Stimulated activated CD8-positive, alpha-beta memory T cell treated with anti-CD3 and anti-CD28 coated beads, Interleukin-12 subunit alpha, Interleukin-12 subunit beta, amount 100 ng/mL, for 4 hours (primary cell): ENCODE measurements around the gene TBC1D3D.
"Not testable (repeated sequence)": the region's sequence is repeated elsewhere in the genome, so short reads cannot be mapped to it uniquely, and the experiment has no call there.

Experiments
- DNase-seq: peaks from one replicate; pipeline ENCODE4 v3.0.0-alpha.2; 2020; ENCODE audit warnings: low read depth

TBC1D3D gene

DNA sequence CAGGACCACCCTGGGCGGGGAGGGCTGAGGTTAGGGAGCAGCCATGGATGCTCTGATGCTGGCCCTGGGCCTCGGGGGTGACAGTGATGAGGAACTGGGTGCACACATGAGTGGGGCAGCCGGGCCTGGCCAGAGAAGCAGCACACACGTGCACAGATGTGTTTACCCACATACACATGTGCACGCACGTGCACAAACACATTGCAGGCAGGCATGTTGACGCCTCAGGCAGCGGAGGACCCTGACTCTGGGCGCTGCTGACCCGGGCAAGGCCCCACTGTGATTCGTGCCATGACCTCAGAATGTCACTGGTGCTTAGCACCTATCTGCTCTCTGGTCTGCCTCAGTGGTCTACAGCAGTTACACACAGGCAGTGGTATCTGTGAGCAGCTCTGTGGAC, at the start of gene TBC1D3D:
TSS of gene TBC1D3D (plus strand) at position 301 of the 400 bp plus-strand sequence. CDS start 1,585 bp downstream, outside the sequence.
- DNase-seq, result not testable (repeated sequence)

DNA sequence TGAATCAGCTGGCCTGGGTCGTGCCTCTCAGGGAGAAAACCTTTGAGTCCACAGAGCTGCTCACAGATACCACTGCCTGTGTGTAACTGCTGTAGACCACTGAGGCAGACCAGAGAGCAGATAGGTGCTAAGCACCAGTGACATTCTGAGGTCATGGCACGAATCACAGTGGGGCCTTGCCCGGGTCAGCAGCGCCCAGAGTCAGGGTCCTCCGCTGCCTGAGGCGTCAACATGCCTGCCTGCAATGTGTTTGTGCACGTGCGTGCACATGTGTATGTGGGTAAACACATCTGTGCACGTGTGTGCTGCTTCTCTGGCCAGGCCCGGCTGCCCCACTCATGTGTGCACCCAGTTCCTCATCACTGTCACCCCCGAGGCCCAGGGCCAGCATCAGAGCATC, 14.8 kb upstream of the TBC1D3D start, which contains the start of gene TBC1D3L:
TSS of gene TBC1D3L (minus strand) at position 101 of the 400 bp plus-strand sequence. CDS start 1,540 bp downstream, outside the sequence.
- DNase-seq, result not testable (repeated sequence)
